ENCODE measurements around the gene KCNN3.

- no peak for TF ChIP-seq CTCF (IDR thresholded peaks at IDR 0.05; ENCODE audit: poor library complexity, severe bottlenecking)
- no peak for TF ChIP-seq EZH2 (IDR thresholded peaks at IDR 0.05; ENCODE audit: borderline replicate concordance, insufficient read depth, low read length, poor library complexity, severe bottlenecking)
- TF ChIP-seq TAF1 (IDR thresholded peaks at IDR 0.05; ENCODE audit: low read depth): no peak
- no peak for TF ChIP-seq EP300 (conservative IDR thresholded peaks at IDR 0.05; ENCODE audit: poor library complexity, severe bottlenecking)
- TF ChIP-seq SMC3 (conservative IDR thresholded peaks at IDR 0.05; ENCODE audit: poor library complexity): no peak
These were observed 114.0 kb downstream of the KCNN3 start for GRCh38 chr1:154755858-154756730.
